Activated CD8-positive, alpha-beta memory T cell treated with anti-CD3 and anti-CD28 coated beads for 48 hours (primary cell): ENCODE data around the gene CES5A.
"Not testable (repeated sequence)": the region's sequence is repeated elsewhere in the genome, so short reads cannot be mapped to it uniquely, and the experiment has no call there.

Source experiments
- DNase-seq, 3 experiments: peaks; one replicate each; pipeline ENCODE4 v3.0.0-alpha.2; 2020; ENCODE audit warnings: low read depth in 2 of 3, low spot score in 2 of 3

The CES5A gene

GRCh38 chr16:55888546-55888945, 13.4 kb upstream of the CES5A start:
- DNase-seq = no peak

GRCh38 chr16:55876854-55877253, 1.7 kb upstream of the CES5A start:
- no peak for DNase-seq

DNA sequence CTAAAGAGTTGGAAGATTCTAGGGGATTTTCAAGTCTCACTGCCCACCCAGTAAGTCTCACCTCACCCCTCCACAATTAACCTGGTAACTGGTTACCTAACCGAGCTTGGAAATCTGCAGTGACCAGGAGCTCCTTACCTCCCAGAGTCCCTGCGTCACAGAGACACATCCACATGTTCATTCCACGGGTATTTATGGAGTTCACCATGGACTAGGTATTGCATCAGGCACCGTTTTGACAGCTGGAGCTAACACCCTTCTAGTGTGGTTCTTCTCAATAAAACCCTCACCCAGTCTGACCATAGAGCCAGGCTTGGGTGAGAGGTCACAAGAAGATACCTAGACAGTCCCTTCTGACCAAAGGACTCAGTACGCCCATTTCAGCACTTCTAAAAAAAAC, 2.1 kb downstream of the CES5A start:
- no peak for DNase-seq

DNA sequence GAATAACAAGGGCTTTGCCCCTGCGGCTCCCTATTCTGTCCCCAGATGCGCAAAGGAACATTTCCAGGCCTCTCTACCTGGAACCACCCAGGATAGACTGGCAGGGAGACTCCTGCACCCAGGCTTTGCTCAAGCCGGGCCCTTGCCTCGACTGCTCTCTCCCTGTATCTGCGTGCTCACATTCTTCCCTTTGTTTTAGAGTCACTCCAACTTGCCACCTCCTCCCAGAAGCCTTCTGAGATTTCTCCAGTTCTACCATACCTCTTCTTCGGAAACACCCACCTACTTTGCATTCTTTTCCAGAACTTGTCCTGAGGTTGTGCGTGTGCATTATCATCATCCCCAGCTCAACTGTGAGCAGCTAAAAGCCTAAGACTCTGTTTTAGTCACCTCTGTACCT, 3.0 kb downstream of the CES5A start:
- no peak for DNase-seq

DNA sequence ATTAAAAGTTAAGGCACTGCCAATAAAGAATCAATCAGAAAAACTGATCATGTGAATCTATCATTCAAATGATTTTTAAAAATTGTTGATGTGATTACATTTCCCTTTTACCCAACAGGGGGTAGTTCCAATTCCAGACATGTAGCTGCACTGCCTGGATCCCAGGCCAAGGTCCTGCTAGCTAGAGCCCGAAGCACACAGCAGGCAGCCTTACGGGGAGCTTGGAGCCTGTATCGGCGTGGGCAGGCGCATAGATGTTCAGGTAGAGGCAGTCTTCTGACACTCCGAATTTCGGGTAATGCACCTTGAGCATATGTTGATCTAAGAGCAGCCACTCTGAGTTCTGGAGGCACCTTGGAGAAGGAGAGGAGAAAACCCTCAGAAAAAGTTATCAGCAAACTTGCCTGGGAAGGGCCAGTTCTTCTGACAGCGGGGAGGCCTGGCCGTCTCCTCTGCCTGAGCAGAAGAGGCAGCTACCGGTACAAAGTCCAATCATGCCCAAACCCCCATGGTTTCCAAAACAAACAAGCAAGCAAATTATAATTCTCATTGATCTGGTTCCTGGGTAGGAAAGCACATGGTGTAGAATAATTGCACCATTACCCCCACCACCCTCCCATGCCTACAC, 3.6 kb downstream of the CES5A start:
- no peak for DNase-seq

GRCh38 chr16:55868980-55869379, 6.2 kb downstream of the CES5A start:
- DNase-seq = no peak

GRCh38 chr16:55868137-55868536, 7.0 kb downstream of the CES5A start:
- no peak for DNase-seq

DNA sequence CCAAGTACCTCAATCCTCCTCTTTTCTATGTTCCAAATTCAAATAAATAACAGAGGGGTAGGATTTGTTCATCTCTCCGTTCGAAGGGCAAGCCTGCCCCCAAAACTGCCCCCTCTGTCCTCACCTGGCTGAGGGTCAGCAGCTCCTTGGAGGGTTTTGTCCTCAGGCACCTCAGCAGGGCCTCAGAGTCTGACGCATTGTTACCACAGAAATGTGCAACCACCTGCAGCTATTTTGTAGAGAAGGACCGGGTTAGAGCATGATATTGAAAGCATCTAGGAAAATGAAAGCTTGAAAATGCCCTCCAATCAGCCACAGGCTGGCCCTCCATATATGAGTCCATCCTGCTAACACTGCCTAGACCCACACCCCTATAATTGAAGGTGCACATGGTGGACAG, 13.9 kb downstream of the CES5A start:
- DNase-seq = no peak

DNA sequence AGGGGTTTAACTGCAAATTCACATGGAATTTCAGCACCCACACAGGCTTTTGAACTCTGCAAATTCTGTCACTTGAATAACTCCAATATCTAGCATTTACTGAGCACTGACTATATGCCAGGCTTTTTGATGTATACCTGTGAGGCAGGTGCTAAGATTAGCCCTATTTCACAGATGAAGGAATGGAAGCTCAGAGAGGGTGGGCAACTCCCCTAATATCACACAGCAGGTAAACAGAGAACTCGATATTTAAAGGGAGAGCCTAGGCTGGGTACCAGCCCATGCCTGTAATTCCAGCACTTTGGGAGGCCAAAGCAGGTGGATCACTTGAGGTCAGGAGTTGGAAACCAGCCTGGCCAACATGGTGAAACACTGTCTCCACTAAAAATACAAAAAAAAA, 17.5 kb downstream of the CES5A start:
- DNase-seq = not testable (repeated sequence)

- no peak for DNase-seq
These were observed 18.2 kb downstream of the CES5A start for GRCh38 chr16:55856950-55857349.

DNA sequence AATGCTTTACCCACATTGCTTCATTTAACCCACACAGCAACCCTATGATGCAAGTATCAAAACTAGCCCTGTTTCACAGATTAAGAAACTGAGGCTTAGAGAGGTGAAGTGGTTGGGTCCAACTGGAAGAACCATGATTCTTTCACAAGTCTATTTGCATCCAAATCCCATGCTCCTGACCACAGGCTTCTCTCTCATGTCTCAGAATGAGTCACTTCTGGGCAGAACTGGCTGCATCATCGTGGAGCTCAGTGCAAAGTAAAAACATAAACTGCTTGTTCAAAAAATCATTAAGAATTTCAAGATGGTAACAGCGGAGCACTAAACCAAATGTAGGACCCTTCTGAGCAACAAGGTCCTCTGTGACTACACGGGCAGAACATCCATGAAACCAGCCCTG, 22.1 kb downstream of the CES5A start:
- DNase-seq = no peak

GRCh38 chr16:55849536-55849935, 25.6 kb downstream of the CES5A start:
- no peak for DNase-seq

DNA sequence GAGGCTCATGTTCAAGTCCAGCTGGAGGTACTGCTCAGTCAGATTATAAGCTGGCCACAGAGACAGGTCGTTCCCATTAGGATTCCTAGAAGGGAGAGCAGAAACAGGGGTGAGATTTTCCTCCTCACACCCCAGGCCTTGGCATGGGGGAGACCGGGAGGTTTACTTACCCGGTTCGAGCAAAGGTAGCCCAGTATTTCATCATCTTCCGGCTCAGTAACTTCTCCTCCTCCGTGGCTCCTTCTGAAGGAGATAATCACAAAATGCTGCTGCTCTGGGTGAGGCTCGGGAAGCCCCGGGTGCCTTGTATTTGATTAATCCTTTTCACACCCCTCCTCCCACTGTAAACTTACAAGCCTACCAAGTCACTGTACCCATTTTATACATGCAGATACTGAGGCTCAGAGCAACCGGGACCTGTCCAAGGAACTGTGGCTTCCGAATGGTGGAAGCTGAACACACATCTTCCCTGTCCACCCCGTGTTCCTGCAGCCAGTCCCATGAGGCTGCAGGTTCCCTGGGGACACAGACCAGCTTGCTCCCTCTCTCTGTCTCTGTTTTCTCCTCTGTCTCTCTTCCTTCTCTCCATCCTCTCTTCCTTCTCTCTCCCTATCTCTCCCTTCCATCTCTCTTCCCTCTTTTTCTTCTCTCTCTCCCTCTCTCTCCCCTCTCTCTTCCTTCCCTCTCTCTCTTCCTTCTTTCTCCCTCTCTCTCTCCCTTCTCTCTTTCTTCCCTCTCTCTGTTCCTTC, 28.4 kb downstream of the CES5A start:
- DNase-seq = no peak

DNA sequence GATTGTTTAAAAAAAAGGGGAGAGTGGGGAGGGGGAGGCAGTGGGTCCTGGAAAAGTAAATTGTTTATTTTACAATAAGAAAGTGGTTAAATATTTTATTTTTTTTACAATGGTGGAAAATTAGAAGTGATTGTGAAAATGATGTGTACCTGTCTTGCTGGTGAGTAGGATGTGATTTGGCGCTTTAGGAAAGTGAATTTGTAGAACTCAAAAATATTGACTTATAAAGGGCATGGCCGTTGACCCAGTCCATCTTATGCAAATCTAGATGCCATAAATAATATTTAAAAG, 32.1 kb downstream of the CES5A start:
- DNase-seq = no peak

DNA sequence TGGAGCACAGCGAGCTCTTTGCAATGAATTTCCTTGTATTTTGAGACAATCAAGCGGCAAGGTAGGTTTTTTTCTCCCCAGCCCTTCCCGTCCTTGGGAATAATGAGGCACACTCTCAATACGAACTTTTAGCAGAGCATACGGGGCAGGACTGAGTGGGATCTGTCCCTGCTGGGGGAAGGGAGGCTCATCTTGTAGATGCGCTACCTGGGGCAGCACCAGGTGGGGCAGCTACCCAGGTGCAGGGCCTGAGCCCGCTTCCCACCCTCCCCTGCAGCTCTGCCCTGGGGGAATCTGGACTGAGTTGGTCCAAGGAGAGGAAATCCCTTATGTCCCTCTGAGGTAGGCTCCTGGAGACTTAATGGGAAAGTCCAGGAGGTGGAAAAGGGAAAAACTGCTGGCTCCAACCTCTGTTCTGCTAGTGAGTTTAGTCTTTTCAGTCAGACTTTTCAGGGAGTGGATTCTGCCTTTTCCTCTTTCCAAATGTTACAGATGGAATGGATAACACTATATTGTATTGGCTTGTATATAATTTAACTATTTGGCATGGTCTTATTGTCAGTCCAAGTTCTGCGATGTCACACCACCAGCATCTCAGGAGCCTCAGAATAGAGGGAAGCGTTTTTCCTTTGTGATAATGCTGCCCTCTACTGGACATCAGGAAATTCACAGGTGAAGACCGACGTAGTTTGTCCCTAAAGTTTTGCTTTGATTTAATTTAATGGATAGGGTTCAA, 32.6 kb downstream of the CES5A start:
- no peak for DNase-seq

DNA sequence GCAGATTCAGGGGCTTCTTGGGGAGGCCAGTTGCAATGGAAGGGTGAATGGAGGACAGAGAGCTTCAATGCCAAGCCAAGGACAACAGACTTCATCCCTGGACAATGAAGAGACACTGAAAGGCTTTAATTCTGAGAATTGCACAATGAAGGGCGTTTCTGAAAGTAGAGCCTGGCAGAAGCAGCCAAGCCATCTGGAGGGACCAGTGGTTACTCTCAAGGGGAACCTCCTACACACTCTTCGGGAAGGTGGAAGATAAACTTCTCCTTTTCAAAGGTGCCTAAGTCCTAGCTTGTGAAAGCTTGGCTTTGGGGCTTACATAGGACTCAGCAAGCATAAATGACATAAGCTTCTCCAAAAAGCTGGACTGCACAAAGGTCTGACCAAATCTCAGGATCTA, 36.1 kb downstream of the CES5A start:
- DNase-seq = no peak

- no peak for DNase-seq
These were observed 39.0 kb downstream of the CES5A start for GRCh38 chr16:55836158-55836611.

DNA sequence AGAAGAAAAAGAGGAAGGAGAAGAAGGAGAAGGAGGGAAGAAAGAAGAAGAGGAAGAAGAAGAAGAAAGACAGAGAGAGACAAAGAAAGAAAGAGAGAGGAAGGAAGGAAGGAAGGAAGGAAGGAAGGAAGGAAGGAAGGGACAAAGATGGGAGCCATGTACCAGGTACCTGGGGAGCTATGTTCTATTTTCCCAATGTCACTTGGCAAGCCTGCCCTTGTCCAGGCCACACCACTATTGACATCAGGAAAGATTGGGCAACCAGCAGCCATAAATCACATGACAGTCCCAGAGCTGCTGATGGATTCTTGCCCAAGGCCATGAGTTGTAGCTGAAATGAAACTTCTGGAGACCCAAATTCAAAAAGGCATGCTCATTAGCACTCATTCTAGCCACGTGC, 39.6 kb downstream of the CES5A start:
- DNase-seq = no peak

- DNase-seq = not testable (repeated sequence)
These were observed 40.0 kb downstream of the CES5A start for GRCh38 chr16:55835173-55835572.

DNA sequence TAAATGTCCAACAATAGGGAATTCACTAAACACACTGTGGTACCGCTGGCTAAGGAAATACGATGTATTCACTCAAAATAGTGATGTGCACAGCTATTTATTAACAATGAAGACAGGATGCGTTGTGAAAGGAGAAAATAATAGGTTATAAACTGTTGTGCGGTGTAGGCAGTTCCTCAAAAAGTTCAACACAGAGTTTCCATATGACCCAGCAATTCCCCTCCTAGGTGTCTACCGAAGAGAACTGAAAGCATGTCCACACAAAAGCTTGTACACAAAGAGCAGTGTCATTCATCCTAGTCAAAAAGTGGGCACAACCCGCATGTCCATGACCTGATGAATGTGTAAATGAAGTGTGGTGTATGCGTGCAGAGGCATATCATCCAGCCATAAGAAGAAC, 41.1 kb downstream of the CES5A start:
- no peak for DNase-seq

- DNase-seq = no peak
These were observed 42.1 kb downstream of the CES5A start, which contains the start of gene CES1 for GRCh38 chr16:55832773-55833691. Gene CES1, minus strand, starts transcription at chr16:55833096. Its CDS starts 41 bp downstream, at chr16:55833055.
